Retinal pigment epithelial cell (primary cell): ENCODE data around the gene ERVW-1.
"Not testable (repeated sequence)": the region's sequence is repeated elsewhere in the genome, so short reads cannot be mapped to it uniquely, and the experiment has no call there.

Experiments used
- DNase-seq: peaks from one replicate; pipeline ENCODE4 v3.0.0-alpha.2; 2010; ENCODE audit warnings: low read depth
- H3K4me3 ChIP-seq: 2 replicates; pipeline ENCODE4 v1.5.1; 2011; ENCODE audit warnings: mild to moderate bottlenecking, low read length, control low read depth, moderate library complexity
- CTCF ChIP-seq: conservative IDR thresholded peaks from 2 replicates; pipeline ENCODE4 v1.5.1; 2011; ENCODE audit warnings: low read depth, low read length, control low read depth, inconsistent platforms

Gene ERVW-1

GRCh38 chr7:92477681-92478080 lies at the start of gene ERVW-1:
TSS of gene ERVW-1 (minus strand) at chr7:92477946. CDS start at chr7:92470381, 7,565 bp downstream.
- not testable (repeated sequence) for DNase-seq, H3K4me3 ChIP-seq

- H3K4me3 ChIP-seq = no peak overlapping the region
- no peak for DNase-seq
These were observed 45.4 kb upstream of the ERVW-1 start for GRCh38 chr7:92523110-92523509.

GRCh38 chr7:92520024-92520423 lies 42.3 kb upstream of the ERVW-1 start:
- DNase-seq = no peak
- H3K4me3 ChIP-seq = no peak overlapping the region
- TF ChIP-seq CTCF = no peak

More at GRCh38 chr7:92523110-92523509, 45.4 kb upstream of the ERVW-1 start:
- TF ChIP-seq CTCF = no peak

GRCh38 chr7:92517631-92518030 lies 39.9 kb upstream of the ERVW-1 start:
- H3K4me3 ChIP-seq = no peak overlapping the region
- TF ChIP-seq CTCF = no peak
- DNase-seq = no peak

- TF ChIP-seq CTCF = no peak
- H3K4me3 ChIP-seq = no peak overlapping the region
- DNase-seq = no peak
These were observed 35.6 kb upstream of the ERVW-1 start for GRCh38 chr7:92513167-92513902.

GRCh38 chr7:92508946-92509345 lies 31.2 kb upstream of the ERVW-1 start:
- H3K4me3 ChIP-seq = no peak overlapping the region
- no peak for TF ChIP-seq CTCF
- no peak for DNase-seq

GRCh38 chr7:92506363-92506762 lies 28.6 kb upstream of the ERVW-1 start:
- no peak overlapping the region for H3K4me3 ChIP-seq
- no peak for TF ChIP-seq CTCF
- no peak for DNase-seq
